GM19351 (cell line): ENCODE results near the gene ST3GAL6.

Experiments used
- ATAC-seq: cut with Tn5 transposase; IDR thresholded peaks from one replicate; pipeline ENCODE4 v1.9.1; 2021; ENCODE audit warnings: mild to moderate bottlenecking, moderate library complexity; ENCODE audit not compliant: unreplicated experiment

Gene ST3GAL6, protein sequence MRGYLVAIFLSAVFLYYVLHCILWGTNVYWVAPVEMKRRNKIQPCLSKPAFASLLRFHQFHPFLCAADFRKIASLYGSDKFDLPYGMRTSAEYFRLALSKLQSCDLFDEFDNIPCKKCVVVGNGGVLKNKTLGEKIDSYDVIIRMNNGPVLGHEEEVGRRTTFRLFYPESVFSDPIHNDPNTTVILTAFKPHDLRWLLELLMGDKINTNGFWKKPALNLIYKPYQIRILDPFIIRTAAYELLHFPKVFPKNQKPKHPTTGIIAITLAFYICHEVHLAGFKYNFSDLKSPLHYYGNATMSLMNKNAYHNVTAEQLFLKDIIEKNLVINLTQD

DNA sequence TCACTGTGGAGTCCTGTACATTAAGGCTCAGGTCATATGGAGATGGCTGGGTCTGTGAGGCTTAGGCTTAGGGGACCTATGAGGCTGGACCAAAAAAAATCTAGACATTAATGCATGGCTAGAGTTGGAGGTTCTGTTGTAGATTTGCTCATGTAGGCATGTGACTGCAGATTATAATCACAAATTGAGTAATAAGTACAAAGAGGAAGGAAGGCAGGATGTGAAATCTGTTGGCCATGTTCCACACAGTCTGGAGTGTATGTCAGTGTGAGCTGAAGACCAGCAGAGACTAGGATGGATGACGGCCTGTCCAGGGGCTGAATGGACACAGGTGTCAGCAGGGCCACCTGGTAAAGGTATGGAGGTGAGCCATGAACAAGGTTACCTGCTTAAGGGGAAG is at the start of gene ST3GAL6:
ST3GAL6 (plus strand) TSS at position 265 of the 400 bp plus-strand sequence. CDS start 5,101 bp downstream, outside the sequence.
- ATAC-seq = peak; percentile 57

DNA sequence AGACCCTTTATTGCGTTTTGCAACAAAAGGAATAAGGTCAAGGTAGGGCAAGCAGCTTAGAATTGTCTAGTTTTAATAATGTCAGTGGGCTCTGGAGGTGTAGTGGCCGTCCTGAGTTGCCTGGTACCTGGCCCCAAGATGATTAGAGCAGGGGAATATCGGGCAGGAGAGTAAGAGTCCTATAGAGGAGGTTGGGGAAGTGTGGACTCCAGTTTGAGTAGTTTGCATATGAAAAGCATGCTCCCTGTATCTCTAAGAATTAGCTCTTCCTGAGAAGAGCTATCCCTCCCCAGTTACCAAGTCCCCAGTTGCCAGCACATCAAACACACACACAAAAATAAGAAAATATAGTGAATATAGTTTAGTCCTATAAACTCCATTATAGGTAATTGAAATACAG is 49.2 kb upstream of the ST3GAL6 start:
- no peak for ATAC-seq

DNA sequence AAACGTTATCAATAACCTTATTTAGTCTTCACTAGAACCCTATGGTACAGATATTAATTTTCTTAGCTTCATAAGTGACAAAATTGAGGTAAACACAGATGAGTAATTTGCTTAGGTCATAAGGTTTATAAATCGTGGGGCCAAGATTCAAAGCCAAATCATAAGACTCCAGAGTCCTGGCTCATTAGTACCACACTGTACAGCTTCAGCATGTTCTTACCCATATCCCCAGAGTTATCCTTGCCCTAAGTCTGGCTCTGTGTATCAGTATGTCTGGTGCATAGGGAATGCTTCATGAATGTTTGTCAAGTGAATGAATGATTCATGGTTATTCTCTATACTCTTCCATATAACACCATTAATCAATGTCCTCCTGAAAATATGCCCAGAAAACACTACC is 45.6 kb upstream of the ST3GAL6 start:
- no peak for ATAC-seq

DNA sequence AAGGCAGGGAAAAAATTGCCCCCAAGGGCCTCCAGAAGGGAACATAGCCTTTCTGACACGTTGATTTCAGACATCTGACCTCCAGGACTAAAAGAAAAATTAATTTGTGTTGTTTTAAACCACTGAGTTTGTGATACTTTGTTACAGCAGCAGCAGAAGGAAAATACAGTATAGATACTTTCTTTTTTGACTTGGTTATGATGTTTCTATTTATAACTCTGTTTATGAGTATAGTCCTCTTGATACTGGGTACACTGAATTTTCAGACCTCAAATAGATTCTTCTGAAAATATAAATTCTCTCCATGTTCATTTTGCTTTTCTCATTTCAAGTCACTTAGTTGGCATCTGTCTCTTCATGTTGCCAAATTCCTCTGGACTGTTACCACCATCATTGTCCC is 44.4 kb upstream of the ST3GAL6 start:
- ATAC-seq = no peak

DNA sequence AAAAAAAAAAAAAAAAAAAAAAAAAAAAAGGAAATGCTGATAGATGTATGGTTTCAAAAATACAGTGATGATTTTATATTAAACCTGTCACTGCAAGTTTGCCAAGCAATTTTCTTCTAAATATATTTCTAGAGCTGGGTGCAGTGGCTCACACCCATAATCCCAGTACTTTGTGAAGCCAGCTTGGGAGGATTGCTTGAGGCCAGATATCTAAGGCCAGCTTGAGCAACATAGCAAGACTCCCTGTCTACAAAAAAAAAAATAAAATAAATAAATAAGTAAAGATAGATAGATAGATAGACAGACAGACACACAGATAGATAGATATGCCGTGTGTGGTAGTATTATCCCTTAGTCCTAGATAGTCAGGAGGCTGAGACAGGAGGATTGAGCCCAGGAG is 41.4 kb upstream of the ST3GAL6 start:
- no peak for ATAC-seq

DNA sequence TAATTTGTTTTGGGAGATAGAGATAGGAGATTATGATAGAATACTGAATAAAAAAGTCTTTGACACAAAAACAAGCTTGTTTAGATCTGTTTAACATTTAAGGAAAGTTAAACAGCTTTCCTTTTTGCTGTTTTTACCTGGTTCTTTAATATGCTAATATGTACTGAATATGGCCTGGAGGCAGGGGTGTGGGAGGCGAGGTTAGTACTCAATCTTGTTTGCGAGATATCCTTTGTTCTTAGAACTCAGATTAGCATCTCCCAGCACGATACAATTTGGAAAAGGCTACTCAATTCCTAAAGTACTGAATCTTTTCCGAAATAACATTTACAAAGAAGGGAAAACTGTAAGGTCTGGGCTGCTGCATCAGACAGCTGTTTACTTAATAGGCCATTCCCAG is 40.8 kb upstream of the ST3GAL6 start:
- ATAC-seq = no peak

DNA sequence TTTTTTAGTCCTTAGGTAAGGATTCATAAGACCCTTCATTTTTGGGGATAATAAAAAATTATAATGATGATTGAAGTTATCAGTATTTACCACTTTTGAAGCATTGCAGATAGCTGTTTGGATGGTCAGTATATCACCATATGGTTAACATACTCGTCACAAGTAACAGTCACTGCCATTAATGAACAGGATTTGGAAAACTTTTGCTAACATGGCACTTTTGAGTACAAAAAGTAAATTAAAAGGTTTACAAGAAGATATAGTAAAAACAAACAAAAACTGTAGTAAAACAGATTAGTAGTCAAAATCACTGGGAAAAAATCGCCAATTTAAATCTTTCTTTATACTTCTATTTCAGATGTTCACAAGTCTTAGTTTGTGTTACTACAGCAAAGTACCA is 37.8 kb upstream of the ST3GAL6 start:
- ATAC-seq = no peak

DNA sequence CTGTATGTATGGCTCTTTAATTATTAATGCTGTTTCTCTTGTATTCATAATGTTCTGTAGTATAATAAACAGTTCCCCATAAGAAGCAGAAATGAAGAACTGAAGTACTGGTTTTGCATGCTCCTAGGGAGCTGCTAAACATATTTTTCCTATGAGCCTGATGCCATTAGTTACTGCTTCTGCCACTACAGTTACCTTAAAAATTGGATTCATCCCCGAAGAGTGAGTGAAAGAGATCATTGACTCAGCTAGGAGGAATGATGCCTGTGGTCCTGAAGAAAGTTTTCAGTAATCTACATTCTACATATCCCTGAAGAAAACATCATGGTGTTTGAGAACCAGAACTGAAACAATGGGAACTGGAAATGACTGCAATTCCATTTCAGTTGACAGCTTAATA is 37.1 kb upstream of the ST3GAL6 start:
- no peak for ATAC-seq

DNA sequence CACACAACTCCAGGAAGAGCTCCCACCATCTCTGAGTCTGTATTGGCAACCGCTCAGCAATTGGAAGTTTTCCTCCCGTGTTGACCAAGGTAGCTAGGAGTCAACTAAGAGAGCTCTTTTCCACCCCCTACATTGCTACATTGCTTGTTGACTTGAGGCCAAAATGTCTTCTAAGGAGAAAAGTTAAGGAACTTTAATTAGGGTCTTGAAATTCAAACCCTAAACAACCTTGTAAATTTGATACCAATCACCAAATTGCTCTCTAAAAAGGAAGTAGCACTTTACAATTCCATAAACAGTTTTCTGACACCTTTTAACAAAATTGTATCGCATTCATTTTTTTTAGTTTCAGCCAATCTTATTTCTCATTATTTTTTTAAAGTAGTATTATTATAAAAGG is 35.5 kb upstream of the ST3GAL6 start:
- no peak for ATAC-seq

DNA sequence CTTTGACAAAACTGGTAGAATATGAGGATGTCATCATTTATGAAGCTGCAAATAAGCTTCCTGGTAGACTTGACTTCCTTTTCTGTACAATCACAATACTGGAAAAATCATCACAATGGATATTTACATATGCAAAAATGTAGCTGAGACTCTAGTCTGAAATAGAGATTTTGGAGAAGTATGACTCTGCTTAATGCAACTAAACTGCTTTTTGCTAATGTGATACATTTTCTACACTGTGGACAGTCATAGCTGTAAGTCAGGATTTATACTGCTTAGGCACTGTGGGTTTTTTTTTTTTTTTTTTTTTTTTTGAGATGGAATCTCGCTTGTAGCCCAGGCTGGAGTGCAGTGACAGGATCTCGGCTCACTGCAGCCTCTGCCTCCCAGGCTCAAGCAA is 34.5 kb upstream of the ST3GAL6 start:
- no peak for ATAC-seq

DNA sequence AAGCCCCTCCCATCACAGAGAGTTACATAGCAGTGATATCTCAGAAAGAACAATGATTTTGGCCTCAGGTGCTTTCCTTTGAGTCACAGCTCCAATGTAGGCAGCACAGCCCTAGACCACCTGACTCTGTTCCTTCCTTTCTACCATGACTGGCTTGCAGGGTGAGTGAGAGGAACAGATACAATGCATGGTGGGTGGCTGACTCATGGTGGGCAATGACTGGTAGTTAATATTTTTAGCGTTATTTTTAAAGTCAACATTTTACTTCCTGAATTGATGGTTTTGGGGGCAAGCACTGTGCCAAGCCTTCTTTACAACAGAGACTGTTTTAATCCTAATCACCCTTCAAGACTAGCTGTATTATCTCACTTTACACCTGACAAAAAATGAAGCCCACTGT is 32.8 kb upstream of the ST3GAL6 start:
- ATAC-seq = peak; percentile 47

DNA sequence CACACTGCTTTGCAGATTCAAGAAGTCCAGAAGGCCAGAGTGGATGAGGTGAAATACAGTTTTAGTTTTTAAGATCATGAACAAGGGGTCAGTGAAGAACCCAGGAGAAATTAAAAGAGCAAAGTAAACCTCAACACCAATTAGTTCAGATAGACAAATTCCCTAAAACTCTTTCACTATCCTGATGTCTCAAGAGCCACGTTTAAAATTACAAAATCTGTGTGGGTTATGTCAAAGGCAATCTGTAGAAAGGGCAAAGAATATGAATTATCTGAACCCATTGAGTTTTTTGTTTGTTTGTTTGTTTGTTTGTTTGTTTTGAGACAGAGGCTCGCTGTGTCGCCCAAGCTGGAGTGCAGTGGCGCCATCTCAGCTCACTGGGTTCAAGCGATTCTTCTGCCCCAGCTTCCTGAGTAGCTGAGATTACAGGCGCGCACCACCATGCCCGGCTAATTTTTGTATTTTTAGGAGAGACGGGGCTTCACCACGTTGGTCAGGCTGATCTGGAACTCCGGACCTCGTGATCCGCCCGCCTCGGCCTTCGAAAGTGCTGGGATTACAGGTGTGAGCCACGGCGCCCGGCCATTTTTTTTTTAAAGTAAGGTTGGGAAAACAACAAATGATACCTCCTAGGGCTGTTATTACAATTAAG is 32.1 kb upstream of the ST3GAL6 start:
- no peak for ATAC-seq

DNA sequence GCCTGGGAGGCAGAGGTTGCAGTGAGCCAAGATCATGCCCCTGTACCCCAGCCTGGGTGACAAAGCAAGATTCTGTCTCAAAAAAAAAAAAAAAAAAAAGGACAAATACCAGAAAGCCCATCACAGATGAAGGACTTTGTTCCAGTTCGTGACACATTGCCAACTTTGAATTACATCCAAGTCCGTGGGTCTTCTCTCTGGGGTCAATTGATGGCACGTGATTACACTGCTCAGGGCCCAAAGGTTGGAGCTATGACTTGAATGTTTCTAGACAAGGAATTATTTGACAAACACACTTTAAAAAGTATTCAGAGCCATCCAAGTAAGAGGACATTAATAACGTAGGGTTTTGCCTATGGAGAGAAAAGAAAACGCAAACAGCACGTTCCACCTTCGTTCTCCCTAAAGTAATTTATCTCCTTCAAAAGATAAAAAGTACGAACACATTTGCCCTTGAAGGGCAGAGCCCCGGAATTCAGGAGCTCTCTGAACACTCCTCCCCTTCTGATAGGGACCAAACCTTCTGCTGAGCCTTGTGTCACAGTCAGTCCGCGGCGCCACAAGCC is 31.3 kb upstream of the ST3GAL6 start:
- peak; percentile 56 for ATAC-seq

DNA sequence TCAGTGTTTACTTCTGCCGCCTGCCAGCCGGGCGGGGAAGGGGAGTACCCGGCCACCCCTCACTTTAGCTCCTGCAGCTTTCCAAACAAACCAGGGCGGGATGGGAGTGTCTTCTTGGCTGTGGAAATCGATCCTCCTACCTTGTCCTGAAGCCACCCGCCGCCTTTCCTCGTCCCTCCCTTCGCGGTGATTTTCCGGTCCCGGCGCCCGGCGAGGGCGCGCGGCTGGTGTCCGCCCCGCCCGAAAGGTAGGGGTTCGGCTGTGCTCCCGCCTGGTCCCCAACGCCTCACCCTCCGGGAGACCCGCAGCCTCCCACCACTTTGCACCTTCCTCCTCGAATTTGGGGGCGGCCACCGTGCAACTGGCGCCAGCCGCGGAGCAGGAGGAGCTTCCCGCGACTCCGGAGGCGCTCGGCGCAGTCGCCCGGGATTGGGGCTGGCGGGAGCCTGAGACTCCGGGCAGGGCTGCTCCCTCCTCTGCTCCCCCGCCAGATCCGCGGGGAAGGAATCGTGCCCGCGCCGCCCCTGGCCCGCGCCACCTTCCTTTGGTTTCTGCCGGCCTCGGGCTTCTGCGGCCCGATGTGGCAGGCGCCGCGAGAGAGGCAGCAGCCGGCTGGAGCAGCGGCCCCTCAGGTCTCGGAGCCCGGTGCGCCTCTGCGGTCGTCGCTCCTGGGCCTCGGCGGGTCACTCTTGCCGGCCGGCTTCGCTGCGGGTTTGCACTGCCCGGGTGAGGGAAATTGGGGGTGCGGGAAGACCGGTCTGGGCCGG is 30.7 kb upstream of the ST3GAL6 start:
- peak; percentile 21 for ATAC-seq

DNA sequence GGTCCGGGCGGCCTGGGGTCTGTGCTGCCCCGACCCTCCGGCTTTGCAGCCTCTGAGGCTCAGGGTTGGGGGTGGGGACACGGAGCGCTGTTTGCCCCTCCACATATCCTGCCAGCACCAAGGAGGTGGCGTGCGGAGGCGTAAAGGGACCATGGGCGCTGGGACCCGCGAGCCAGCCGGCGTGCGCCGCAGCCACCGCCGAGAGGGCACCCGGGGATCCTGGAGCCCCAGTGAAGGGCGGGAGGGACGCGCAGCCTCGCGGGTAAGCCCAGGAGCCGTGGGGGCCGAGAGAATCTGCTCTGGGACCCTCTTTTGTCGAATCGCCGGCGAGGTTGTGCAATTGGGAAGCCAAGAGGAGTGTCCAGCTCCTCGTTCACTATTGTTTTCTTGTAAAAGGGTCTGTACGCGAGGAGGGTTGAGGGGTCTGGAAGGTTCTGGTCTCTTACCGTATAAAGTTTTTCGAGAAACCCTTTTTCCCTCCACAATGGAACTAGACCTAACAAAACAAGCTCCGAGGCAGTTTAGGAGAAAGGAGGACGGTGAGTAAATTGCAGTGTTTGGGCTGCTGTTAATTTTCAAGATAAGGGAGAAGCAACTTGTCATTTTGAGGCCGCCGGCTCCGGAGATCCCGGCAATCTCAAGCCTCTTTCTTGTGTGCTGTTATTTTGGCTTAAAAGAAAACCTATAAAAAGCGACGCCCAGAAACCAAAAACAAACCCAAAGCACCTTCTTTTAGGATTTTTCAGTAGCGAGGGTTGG is 29.9 kb upstream of the ST3GAL6 start:
- peak; percentile 14 for ATAC-seq

DNA sequence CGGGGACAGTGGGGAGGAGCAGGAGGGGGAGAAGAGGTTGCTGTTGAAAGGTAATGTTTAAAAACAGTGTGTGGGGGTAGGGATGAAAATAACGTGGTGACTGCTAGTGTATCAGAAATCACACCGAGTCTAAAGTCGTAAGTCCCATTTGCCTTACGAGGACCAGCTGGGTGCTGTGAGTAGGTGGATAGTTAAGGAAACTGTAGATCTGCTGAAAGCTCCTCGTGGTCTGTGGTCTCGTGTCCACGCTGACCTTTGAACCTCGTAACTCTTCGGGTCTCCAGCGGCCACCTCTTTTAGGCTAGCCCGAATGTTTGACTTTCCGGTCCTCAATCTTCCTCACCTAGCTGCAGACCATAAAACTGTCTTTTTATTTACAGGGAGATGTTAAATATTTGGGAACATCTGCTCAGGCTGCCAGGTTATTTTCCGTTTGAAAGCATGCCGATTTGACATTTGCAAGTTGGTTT is 29.3 kb upstream of the ST3GAL6 start:
- ATAC-seq = peak; percentile 39

DNA sequence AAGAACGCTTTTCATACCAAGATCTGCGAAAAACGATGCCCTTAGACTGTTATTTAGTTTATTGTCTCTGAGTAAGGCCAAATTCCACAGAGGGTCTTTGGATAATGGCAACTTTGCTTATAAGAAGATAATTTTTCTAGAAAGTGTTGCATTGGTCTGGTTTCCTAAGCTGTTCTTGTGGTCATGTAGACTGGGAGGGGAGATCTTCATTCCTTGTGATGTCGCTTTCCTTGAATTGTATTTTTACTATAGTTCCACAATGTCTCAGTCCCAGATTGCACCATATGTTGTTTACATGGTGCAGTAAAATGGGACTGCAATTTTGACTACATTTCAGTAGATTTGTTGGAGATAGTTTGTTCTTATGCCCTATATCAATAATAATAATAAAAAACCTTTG is 28.8 kb upstream of the ST3GAL6 start:
- ATAC-seq = no peak

DNA sequence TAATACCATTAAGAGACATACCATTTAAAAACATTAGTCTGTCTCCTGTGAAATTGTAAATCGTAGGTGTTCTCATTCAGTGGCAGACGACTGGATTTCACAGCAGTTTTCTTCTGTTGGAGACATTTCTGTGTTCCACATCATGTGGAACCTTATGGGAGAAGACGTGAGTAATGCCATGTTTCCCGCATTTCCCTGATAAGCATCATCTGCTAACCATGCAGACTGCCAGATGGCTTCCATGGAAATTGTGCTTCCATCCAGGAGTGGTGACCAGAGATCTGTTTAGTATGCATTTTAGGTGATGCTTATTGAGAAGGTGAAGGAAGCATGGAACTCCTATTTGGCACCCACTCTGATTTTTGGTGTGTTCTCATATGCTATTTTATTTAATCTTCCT is 28.4 kb upstream of the ST3GAL6 start:
- no peak for ATAC-seq

DNA sequence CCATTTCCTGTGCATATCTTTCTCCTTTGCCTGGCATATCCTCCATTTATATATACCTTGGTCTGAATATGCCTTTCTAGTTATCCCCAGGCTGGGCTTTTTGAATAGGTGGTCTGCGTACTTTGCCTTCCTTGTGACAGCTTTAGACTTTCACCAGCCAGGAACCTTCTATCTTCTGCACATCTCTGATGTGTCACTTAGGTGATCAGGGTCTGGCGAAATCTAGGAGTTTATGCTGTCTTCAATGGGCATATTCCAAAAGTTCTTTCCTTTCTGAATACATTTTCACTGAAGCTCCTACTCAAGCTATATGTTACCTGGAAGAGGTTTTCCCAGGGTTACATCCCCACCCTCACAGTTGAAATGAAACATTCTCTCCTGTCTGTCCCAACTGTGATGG is 27.8 kb upstream of the ST3GAL6 start:
- ATAC-seq = no peak

DNA sequence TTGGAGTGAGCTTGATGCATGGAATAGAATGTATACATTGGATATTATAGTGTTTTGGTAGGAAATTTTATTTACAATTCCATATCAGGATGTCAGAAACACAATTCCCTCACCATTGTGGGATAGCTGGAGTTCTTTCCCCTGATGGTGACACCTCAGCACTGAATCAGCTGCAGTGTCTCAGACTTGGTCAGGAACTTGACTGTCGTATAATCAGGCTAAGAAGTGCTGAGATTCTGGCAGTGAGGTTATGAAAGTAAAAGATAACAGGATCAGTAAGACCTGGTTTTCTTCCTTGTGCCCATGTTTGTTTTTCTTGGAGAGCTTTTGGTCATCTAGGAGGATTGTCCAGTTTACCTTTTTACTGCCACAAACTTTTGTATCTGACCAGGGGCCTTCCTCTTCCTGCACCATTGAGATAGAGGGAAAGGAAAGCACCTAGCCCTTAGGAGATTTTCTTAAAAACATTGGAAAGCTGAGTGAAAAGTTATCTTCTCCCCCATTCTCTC is 27.3 kb upstream of the ST3GAL6 start:
- no peak for ATAC-seq

DNA sequence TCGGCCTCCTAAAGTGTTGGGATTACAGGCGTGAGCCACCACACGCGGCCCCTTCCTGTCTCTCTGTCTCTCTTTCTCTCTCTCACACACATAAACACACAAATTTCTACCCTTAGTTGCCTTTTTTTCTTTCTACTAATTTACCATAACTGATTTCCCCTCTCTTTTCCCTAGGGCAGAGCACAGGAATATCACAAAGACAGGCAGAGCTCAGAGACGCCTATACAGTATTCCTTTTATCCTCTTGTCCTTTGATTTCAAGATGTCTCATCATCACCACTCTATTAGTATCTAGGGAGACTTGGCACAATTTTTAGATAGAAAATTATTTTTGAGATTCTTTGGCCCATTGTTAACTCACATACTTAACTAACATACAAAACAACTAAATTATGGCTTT is 25.8 kb upstream of the ST3GAL6 start:
- no peak for ATAC-seq
